Osteocyte (in vitro differentiated cells): Measurements from ENCODE around the gene KANK4. TPM values are rescaled to one million over a fixed set of nuclear protein-coding genes. Genes with fewer than 3 reads are reported as not detected.

Experiments
- DNase-seq: peaks from one replicate; pipeline ENCODE4 v3.0.0; 2021; ENCODE audit warnings: mixed read lengths; ENCODE audit not compliant: unreplicated experiment; ENCODE audit errors: extremely low spot score
- H3K27ac Mint-ChIP-seq: one replicate; pipeline ENCODE4 v1.8.0; 2021; ENCODE audit warnings: mild to moderate bottlenecking, mixed read lengths; ENCODE audit not compliant: unreplicated experiment
- H3K27me3 Mint-ChIP-seq: one replicate; pipeline ENCODE4 v1.8.0; 2021; ENCODE audit warnings: mixed read lengths; ENCODE audit not compliant: unreplicated experiment
- H3K36me3 Mint-ChIP-seq: one replicate; pipeline ENCODE4 v1.8.0; 2021; ENCODE audit warnings: mixed read lengths; ENCODE audit not compliant: unreplicated experiment
- H3K4me1 Mint-ChIP-seq: one replicate; pipeline ENCODE4 v1.8.0; 2021; ENCODE audit warnings: mixed read lengths; ENCODE audit not compliant: unreplicated experiment
- H3K4me3 Mint-ChIP-seq: one replicate; pipeline ENCODE4 v1.8.0; 2021; ENCODE audit warnings: mild to moderate bottlenecking, moderate library complexity, mixed read lengths; ENCODE audit not compliant: unreplicated experiment
- H3K9me3 Mint-ChIP-seq: one replicate; pipeline ENCODE4 v1.8.0; 2021; ENCODE audit warnings: mixed read lengths; ENCODE audit not compliant: unreplicated experiment
- total RNA-seq: library from RNA; stranded (reverse); gene quantifications from 2 replicates; pipeline ENCODE4 v1.2.1, GENCODE V29; 2021
- TF ChIP-seq, protein P1 (sequence below): fragments of 200-600 bp; sonication (generic); IDR thresholded peaks from 2 replicates; pipeline ENCODE4 v1.5.0; 2021; ENCODE audit warnings: antibody characterized with exemption, mild to moderate bottlenecking, moderate library complexity

KANK4 gene
- total RNA-seq, 1 donor from 2014 or later: not detected

GRCh38 chr1:62230718-62231117, 88.5 kb downstream of the KANK4 start:
- Mint-ChIP-seq H3K36me3 (no peaks in the 10 kb centered on the region), H3K27ac (no peak overlapping the region), H3K9me3 (no peaks in the 10 kb centered on the region), H3K4me3 (no peak overlapping the region), H3K4me1 (peaks cover 23% of the 10 kb centered on the region), H3K27me3 (no peaks in the 10 kb centered on the region)
- TF ChIP-seq, protein P1, sequence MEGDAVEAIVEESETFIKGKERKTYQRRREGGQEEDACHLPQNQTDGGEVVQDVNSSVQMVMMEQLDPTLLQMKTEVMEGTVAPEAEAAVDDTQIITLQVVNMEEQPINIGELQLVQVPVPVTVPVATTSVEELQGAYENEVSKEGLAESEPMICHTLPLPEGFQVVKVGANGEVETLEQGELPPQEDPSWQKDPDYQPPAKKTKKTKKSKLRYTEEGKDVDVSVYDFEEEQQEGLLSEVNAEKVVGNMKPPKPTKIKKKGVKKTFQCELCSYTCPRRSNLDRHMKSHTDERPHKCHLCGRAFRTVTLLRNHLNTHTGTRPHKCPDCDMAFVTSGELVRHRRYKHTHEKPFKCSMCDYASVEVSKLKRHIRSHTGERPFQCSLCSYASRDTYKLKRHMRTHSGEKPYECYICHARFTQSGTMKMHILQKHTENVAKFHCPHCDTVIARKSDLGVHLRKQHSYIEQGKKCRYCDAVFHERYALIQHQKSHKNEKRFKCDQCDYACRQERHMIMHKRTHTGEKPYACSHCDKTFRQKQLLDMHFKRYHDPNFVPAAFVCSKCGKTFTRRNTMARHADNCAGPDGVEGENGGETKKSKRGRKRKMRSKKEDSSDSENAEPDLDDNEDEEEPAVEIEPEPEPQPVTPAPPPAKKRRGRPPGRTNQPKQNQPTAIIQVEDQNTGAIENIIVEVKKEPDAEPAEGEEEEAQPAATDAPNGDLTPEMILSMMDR: no peak
- DNase-seq: no peak

DNA sequence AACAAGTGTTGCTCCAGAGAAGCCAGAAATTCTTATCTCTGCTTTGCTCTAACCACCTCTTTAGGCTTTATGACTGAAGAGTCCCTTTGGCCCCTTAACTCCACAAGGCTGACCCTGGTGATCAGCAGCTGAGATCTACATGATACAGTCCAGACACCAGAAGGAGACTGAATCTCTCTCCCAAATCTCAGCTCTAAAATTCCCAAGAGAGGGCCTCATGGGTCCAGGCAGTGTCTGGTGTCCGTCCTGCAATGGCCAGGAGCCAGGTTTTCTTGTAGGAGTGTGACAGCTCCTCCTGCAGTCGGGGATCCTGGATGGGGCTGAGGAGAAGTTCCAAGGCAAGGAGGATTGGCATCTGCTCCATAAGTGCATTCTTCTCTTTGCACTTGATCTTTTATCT, 89.3 kb downstream of the KANK4 start:
- Mint-ChIP-seq H3K27ac (no peak overlapping the region), H3K27me3 (no peaks in the 10 kb centered on the region), H3K4me1 (peaks cover 23% of the 10 kb centered on the region), H3K36me3 (no peaks in the 10 kb centered on the region), H3K4me3 (no peak overlapping the region), H3K9me3 (no peaks in the 10 kb centered on the region)
- TF ChIP-seq, protein P1: no peak
- no peak for DNase-seq

DNA sequence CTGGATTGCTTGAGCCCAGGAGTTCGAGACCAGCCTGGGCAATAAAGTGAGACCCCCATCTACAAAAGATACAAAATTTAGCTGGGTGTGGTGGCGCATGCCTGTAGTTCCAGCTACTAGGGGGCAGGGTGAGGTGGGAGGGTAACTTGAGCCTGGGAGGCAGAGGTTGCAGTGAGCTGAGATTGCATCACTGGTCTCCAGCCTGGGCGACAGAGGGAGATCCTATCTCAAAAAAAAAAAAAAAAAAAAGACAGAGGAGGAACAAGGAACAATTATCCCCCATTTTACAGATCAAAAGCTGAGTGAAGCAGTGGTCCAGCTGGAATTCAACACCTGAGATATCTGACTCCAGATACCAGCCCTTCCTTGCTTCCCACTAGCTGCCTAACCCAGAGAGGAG, 89.8 kb downstream of the KANK4 start:
- no peaks in the 10 kb centered on the region for H3K9me3 Mint-ChIP-seq
- H3K36me3 Mint-ChIP-seq: no peaks in the 10 kb centered on the region
- no peaks in the 10 kb centered on the region for H3K27me3 Mint-ChIP-seq
- H3K27ac Mint-ChIP-seq: no peak overlapping the region
- H3K4me1 Mint-ChIP-seq: peaks cover 23% of the 10 kb centered on the region
- TF ChIP-seq, protein P1: no peak
- no peak for DNase-seq
- no peak overlapping the region for H3K4me3 Mint-ChIP-seq

DNA sequence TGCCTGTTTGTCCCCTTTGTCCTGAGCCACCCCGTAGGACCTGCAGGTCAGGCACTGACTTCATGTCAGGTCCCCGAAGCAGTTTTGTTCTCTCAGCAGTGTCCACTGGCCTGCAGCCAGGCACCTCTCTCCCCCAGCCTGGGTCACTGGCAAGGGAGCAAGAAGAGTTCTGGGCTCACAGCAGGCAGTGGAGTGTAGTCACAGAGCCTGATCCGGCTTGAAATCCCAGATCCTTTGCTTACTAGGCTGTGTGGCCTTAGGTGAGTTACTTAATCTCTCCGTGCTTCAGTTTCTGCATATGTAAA, 90.4 kb downstream of the KANK4 start:
- Mint-ChIP-seq H3K4me1 (peaks cover 23% of the 10 kb centered on the region), H3K36me3 (no peaks in the 10 kb centered on the region), H3K27ac (no peak overlapping the region), H3K27me3 (no peaks in the 10 kb centered on the region), H3K4me3 (no peak overlapping the region), H3K9me3 (no peaks in the 10 kb centered on the region)
- DNase-seq: no peak
- TF ChIP-seq, protein P1: no peak

DNA sequence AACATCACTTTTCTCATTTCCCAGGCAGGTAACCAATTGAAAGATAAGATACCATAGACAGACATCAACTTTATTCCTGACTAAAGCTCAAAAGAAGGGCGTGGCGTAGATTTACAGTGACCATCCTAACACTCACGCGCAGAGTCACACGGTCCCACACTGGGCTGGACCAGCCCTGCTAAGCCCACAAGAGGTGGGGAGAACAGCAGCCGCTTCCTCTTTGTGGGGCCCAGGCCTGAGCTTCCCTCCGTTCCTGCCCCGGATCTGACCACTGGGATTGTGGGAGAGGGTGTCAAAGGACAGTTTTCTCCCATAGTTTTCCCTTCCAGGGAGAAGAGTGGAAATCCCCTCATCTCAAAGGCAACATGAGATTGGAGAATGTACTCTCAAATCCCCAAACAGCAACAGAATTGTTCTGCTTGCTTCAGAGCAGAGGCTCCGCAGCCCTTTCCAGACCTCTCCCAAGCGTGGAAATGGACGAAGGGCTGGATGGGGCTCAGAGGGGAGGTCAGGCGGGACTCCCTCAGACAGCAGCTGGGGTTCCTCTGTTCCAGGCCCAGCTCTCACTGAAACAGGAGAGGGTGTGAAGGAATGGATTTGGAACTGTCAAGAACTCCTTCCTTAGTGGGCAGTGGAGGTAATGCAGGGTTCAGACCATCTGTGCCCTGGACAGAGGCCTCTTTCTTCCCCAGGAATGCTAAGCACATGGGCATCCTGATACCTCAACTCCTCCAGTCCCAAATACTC, 90.9 kb downstream of the KANK4 start:
- no peak overlapping the region for H3K27ac Mint-ChIP-seq
- H3K4me1 Mint-ChIP-seq: peaks cover 23% of the 10 kb centered on the region
- H3K9me3 Mint-ChIP-seq: no peaks in the 10 kb centered on the region
- TF ChIP-seq, protein P1: no peak
- H3K27me3 Mint-ChIP-seq: no peaks in the 10 kb centered on the region
- DNase-seq: no peak
- no peak overlapping the region for H3K4me3 Mint-ChIP-seq
- no peaks in the 10 kb centered on the region for H3K36me3 Mint-ChIP-seq
